NCI-H1092 (cell line): ENCODE data around the gene AARS1.
"Not testable (repeated sequence)": the region's sequence is repeated elsewhere in the genome, so short reads cannot be mapped to it uniquely, and the experiment has no call there.

Experiments
- DNase-seq: peaks from one replicate; lab custom pipeline; 2025; lab: John Stamatoyannopoulos, UW

Gene AARS1

GRCh38 chr16:70224645-70225044, 64.7 kb downstream of the AARS1 start:
- DNase-seq = not testable (repeated sequence)

DNA sequence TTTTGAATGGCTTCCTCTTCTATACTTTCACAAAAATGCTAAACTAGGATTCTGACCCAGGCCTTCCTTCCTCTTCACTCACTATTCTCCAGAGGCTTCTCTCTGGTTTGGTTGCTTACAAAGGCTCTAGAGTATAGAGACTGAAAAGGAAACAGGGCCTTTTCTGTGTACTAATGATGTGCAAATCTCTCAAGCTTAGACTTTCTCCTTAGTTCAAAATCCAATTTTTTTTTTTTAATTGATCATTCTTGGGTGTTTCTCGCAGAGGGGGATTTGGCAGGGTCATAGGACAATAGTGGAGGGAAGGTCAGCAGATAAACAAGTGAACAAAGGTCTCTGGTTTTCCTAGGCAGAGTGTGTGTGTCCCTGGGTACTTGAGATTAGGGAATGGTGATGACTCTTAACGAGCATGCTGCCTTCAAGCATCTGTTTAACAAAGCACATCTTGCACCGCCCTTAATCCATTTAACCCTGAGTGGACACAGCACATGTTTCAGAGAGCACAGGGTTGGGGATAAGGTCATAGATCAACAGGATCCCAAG, 65.3 kb downstream of the AARS1 start:
- not testable (repeated sequence) for DNase-seq

DNA sequence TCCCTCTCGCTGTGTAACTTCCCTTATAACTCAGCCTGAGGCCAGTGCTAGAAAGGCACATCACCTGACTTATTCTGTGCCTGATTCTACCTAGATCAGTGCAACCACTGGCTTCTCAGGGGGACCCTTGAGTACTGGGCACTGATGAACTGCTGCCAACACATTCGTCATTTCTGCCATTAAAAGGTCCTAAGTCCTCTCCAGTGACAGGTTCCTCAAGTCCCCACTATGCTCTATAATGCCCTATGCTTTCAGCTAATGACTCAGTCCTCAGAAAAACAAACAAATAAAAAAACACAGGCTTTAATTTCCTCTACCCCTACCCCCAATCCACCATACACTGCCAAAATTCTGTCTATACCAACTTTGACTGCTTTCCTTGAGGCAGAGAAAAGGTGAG, 66.1 kb downstream of the AARS1 start:
- DNase-seq = not testable (repeated sequence)

GRCh38 chr16:70222574-70222973, 66.7 kb downstream of the AARS1 start:
- DNase-seq = not testable (repeated sequence)

DNA sequence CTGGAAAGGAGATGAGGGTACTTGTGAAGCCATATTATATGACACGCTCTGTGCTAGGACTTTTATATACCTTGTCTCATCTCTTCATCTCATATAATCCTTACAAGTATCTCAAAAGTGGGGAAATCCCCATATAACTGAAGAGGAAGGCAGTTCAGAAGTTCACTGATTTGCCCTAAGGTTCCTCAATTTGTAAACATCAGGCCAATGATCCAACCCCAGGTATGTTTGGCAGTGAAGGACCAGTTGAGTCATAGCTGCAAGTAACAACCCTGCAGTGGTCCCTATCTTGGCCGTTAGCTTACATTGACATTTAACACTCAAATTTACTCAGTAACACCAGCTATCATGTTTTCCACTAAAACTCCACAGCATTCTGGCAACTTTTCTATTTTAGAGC, 70.7 kb downstream of the AARS1 start:
- DNase-seq = not testable (repeated sequence)

- not testable (repeated sequence) for DNase-seq
These were observed 82.9 kb downstream of the AARS1 start for GRCh38 chr16:70206382-70206781.

DNA sequence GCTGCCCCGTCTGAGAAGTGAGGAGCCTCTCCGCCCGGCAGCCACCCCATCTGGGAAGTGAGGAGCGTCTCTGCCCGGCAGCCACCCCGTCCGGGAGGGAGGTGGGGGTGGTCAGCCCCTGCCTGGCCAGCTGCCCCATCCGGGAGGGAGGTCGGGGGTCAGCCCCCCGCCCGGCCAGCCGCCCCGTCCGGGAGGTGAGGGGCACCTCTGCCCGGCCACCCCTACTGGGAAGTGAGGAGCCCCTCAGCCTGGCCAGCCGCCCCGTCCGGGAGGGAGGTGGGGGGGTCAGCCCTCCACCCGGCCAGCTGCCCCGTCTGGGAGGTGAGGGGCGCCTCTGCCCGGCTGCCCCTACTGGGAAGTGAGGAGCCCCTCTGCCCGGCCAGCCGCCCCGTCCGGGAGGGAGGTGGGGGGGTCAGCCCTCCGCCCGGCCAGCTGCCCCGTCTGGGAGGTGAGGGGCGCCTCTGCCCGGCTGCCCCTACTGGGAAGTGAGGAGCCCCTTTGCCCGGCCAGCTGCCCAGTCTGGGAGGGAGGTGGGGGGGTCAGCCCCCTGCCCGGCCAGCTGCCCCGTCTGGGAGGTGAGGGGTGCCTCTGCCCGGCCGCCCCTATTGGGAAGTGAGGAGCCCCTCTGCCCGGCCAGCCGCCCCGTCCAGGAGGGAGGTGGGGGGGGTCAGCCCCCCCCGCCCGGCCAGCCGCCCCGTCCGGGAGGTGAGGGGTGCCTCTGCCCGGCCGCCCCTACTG, 84.5 kb downstream of the AARS1 start:
- DNase-seq = not testable (repeated sequence)

- DNase-seq = not testable (repeated sequence)
These were observed 85.3 kb downstream of the AARS1 start for GRCh38 chr16:70204010-70204409.

DNA sequence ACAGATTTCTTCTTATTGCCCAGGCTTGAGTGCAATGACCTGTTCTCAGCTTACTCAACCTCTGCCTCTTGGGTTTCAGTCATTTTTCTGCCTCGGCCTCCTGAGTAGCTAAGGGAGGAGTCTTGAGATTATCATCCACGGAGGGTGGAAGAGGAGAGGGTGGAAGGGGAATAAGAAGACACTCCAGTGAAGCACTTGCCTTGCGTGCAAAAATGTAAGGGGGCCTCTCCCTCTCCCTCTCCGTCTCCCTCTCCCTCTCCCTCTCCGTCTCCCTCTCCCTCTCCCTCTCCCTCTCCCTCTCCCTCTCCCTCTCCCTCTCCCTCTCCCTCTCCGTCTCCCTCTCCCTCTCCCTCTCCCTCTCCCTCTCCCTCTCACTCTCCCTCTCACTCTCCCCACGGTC, 85.8 kb downstream of the AARS1 start:
- DNase-seq = not testable (repeated sequence)
